GM12872 (cell line): ENCODE results near the gene LIPT1.

Source experiments
- TF ChIP-seq, protein P1 (sequence below): IDR thresholded peaks from 3 replicates; pipeline ENCODE4 v1.5.1; 2011; ENCODE audit warnings: low read depth, mild to moderate bottlenecking, low read length, moderate library complexity; ENCODE audit not compliant: insufficient read depth

The LIPT1 gene

DNA sequence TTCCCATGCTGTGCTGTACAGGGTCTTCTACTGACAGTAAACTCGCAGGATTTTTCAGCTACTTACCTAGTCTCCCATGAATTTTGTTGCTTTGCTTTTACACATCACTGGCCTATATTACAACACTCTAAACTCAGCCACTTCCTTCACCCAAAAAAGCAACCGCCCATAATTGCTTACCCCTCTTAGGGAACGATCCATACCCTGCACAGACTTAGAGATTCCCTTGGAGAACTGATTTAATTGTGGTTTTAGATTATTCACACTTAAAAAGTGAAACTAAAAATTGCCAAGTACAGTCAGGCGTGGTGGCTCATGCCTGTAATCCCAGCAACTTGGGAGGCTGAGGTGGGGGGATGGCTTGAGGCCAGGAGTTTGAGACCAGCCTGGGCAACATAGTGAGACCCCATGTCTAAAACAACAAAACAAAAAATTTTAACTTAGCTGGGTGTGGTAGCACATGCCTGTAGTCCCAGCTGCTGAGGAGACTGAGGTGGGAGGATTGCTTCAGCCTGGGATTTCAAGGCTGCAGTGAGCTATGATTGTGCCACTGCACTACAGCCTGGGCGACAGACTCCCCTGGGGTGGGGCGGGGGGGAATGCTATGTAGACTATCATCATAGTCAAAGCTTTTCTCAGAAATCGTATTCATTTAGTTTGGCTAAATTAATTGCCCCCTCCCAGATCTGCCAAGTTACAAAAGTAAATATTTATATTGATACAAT is 45.5 kb downstream of the LIPT1 start:
- TF ChIP-seq, protein P1, sequence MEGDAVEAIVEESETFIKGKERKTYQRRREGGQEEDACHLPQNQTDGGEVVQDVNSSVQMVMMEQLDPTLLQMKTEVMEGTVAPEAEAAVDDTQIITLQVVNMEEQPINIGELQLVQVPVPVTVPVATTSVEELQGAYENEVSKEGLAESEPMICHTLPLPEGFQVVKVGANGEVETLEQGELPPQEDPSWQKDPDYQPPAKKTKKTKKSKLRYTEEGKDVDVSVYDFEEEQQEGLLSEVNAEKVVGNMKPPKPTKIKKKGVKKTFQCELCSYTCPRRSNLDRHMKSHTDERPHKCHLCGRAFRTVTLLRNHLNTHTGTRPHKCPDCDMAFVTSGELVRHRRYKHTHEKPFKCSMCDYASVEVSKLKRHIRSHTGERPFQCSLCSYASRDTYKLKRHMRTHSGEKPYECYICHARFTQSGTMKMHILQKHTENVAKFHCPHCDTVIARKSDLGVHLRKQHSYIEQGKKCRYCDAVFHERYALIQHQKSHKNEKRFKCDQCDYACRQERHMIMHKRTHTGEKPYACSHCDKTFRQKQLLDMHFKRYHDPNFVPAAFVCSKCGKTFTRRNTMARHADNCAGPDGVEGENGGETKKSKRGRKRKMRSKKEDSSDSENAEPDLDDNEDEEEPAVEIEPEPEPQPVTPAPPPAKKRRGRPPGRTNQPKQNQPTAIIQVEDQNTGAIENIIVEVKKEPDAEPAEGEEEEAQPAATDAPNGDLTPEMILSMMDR: no peak

DNA sequence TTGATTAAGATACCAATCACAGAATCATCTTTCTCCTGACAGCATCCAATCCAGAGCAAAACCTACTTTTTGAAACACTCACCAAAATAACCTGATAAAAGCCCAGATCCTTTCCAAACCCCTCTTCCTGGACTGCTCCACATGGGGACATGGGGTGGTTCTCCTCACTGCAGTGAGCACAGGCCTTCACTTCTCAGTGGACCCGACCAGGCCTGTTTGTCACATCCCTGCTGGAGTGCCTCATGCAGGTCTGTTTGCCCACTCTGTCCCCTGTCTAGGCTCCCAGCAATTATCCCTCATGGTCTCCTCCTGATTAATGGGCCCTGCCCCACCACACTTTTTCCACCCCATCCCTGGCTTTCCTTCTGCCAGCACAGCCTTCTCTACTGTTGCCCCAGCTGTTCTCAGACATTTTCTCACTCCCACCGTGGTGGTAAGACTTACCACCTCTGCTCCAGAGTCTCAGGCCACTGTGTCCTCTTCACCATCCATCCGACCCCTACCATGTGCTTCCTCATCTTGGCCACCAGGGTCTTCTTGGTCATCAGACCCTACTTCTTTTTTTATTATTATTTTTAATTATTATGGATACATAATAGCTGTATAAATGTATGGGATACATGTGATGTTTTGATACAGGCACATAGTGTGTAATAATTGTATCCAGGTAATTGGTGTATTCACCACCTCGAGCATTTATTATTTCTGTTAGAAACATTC is 47.4 kb downstream of the LIPT1 start:
- TF ChIP-seq, protein P1: no peak

DNA sequence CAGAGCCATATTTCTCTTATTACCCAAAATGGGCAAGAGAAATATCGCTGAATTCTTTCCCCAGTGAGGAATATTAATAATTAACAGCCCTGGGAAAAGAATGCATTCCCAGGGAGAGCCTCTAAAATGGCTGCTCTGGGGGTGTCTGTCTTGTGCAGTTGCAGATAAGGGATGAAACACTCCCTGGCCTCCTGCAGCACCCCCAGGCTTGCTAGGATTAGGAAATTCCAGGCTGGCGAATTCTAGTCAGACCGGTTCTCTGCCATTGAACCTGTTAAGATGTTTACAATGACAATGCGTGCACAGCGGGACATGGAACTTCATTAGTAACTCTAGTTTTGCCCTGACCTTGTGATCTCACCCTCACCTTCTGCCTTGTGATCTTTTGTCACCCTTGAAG is 50.7 kb downstream of the LIPT1 start:
- TF ChIP-seq, protein P1: no peak
